H1 (cell line): ENCODE measurements around the gene SLC5A10. TPM values are rescaled to one million over a fixed set of nuclear protein-coding genes. Genes with fewer than 3 reads are reported as not detected.

ENCODE experiments used
- CTCF ChIA-PET: fragments of 300-600 bp; sonication (Branson Sonifier 250); formaldehyde crosslinking; loops from one replicate; lab custom pipeline; 2021; ENCODE audit not compliant: partially characterized antibody; lab: Charles Lee
- POLR2A ChIA-PET: fragments of 300-600 bp; sonication (Branson Sonifier 250); formaldehyde crosslinking; loops from one replicate; lab custom pipeline; 2021; ENCODE audit warnings: inconsistent platforms; ENCODE audit not compliant: partially characterized antibody; lab: Charles Lee
- DNase-seq, 2 experiments: peaks; one replicate each; pipeline versions ENCODE4 v3.0.0 to v3.0.0-alpha.2; 2010 to 2022; ENCODE audit warnings: low spot score in 2 of 2, low read depth in 1 of 2, mixed read lengths in 1 of 2
- FAIRE-seq: peaks from 2 replicates; lab custom pipeline; 2011; peaks lifted over from hg19 to GRCh38; lab: Jason Lieb, UNC
- H2AFZ ChIP-seq: 2 replicates; pipeline ENCODE4 v1.8.1; 2012; ENCODE audit warnings: low read length, inconsistent platforms
- H2AK5ac ChIP-seq: 2 replicates; pipeline ENCODE4 v1.6.1; 2013; ENCODE audit warnings: low read depth, low read length
- H2BK120ac ChIP-seq: replicated peaks from 2 replicates; pipeline ENCODE3; 2013; ENCODE audit warnings: low read depth, low read length, inconsistent platforms
- H2BK12ac ChIP-seq: 2 replicates; pipeline ENCODE4 v1.6.1; 2013; ENCODE audit warnings: low read depth, low read length
- H2BK15ac ChIP-seq: 2 replicates; pipeline ENCODE4 v1.6.1; 2013; ENCODE audit warnings: low read length
- H2BK20ac ChIP-seq: 2 replicates; pipeline ENCODE4 v1.6.1; 2013; ENCODE audit warnings: low read length
- H2BK5ac ChIP-seq: 2 replicates; pipeline ENCODE4 v1.6.1; 2013; ENCODE audit warnings: low read depth, low read length
- H3K14ac ChIP-seq: 2 replicates; pipeline ENCODE4 v1.6.1; 2013; ENCODE audit warnings: inconsistent platforms; ENCODE audit not compliant: insufficient read length
- H3K18ac ChIP-seq: 2 replicates; pipeline ENCODE4 v1.6.1; 2013; ENCODE audit warnings: low read length; ENCODE audit errors: extremely low read depth
- H3K23ac ChIP-seq: 2 replicates; pipeline ENCODE4 v1.6.1; 2013; ENCODE audit warnings: inconsistent platforms; ENCODE audit not compliant: insufficient read length
- H3K23me2 ChIP-seq: 2 replicates; pipeline ENCODE4 v1.6.1; 2013; ENCODE audit warnings: low read depth, low read length
- H3K27ac ChIP-seq: 2 replicates; pipeline ENCODE4 v1.6.1; 2011; ENCODE audit warnings: low read depth, low read length, inconsistent platforms
- H3K27me3 ChIP-seq, 4 experiments: replicated peaks in 1 of 4; 1 replicate in 1 of 4; 2 replicates in 3 of 4; pipeline versions ENCODE4 v1.6.1 to v1.8.1; 2011 to 2013; ENCODE audit warnings: low read length in 3 of 4, mild to moderate bottlenecking in 3 of 4, inconsistent platforms in 2 of 4, mixed read lengths in 2 of 4, moderate library complexity in 1 of 4; ENCODE audit not compliant: control insufficient read depth in 3 of 4, insufficient read depth in 3 of 4; ENCODE audit errors: extremely low read depth in 1 of 4
- H3K36me3 ChIP-seq, 4 experiments: 2 replicates each; pipeline versions ENCODE4 v1.6.1 to v1.8.1; 2011 to 2013; ENCODE audit warnings: mild to moderate bottlenecking in 4 of 4, low read length in 3 of 4, moderate library complexity in 2 of 4, control low read depth in 1 of 4, inconsistent platforms in 1 of 4; ENCODE audit not compliant: insufficient read depth in 4 of 4, control insufficient read depth in 2 of 4
- H3K4ac ChIP-seq: replicated peaks from 2 replicates; pipeline ENCODE3; 2013; ENCODE audit warnings: low read length, low read depth, mixed read lengths, inconsistent platforms; ENCODE audit not compliant: insufficient read length
- H3K4me1 ChIP-seq, 4 experiments: replicated peaks in 1 of 4; 1 replicate in 1 of 4; 2 replicates in 3 of 4; pipeline versions ENCODE4 v1.6.1 to v1.8.1; 2011 to 2013; ENCODE audit warnings: low read length in 3 of 4, inconsistent platforms in 2 of 4, mixed read lengths in 1 of 4; ENCODE audit not compliant: insufficient read depth in 4 of 4, control insufficient read depth in 3 of 4
- H3K4me2 ChIP-seq, 2 experiments: 2 replicates each; pipeline versions ENCODE4 v1.6.1 to v1.8.1; 2011 to 2013; ENCODE audit warnings: low read depth in 2 of 2, low read length in 2 of 2, control low read depth in 1 of 2, inconsistent platforms in 1 of 2, mild to moderate bottlenecking in 1 of 2; ENCODE audit not compliant: insufficient read depth in 1 of 2
- H3K4me3 ChIP-seq, 4 experiments: fragments of 200-600, 300-600 bp in 1 of 4; sonication (generic), shearing (Covaris generic), sonication (Bioruptor Twin) in 1 of 4; 2 replicates each; pipeline versions ENCODE4 v1.5.1 to v1.8.1; 2011 to 2016; ENCODE audit warnings: low read length in 4 of 4, low read depth in 3 of 4, control low read depth in 2 of 4, inconsistent platforms in 2 of 4, mild to moderate bottlenecking in 2 of 4, mixed read lengths in 1 of 4, moderate library complexity in 1 of 4; ENCODE audit not compliant: insufficient read depth in 2 of 4; ENCODE audit errors: extremely low read depth in 1 of 4
- H3K56ac ChIP-seq: replicated peaks from 2 replicates; pipeline ENCODE3; 2013; ENCODE audit warnings: low read depth, mild to moderate bottlenecking, mixed read lengths, low read length, inconsistent platforms; ENCODE audit not compliant: insufficient read length
- H3K79me1 ChIP-seq: 2 replicates; pipeline ENCODE4 v1.6.1; 2013; ENCODE audit warnings: low read depth, low read length, control low read depth
- H3K79me2 ChIP-seq, 2 experiments: 2 replicates each; pipeline versions ENCODE4 v1.6.1 to v1.8.1; 2012 to 2013; ENCODE audit warnings: low read length in 2 of 2, mild to moderate bottlenecking in 2 of 2, inconsistent platforms in 1 of 2; ENCODE audit not compliant: insufficient read depth in 2 of 2, control insufficient read depth in 1 of 2
- H3K9ac ChIP-seq, 4 experiments: replicated peaks in 1 of 4; 1 replicate in 1 of 4; 2 replicates in 3 of 4; pipeline versions ENCODE4 v1.6.1 to v1.8.1; 2011 to 2013; ENCODE audit warnings: low read depth in 3 of 4, low read length in 3 of 4, control low read depth in 2 of 4, mild to moderate bottlenecking in 2 of 4, moderate library complexity in 2 of 4, inconsistent platforms in 1 of 4; ENCODE audit errors: extremely low read depth in 1 of 4
- H3K9me3 ChIP-seq, 2 experiments: 2 replicates each; pipeline versions ENCODE4 v1.6.1 to v1.8.1; 2012 to 2013; ENCODE audit warnings: mild to moderate bottlenecking in 2 of 2, moderate library complexity in 2 of 2, control low read depth in 1 of 2, inconsistent platforms in 1 of 2, low read depth in 1 of 2, low read length in 1 of 2, mixed read lengths in 1 of 2; ENCODE audit not compliant: insufficient read depth in 2 of 2
- H4K20me1 ChIP-seq, 2 experiments: replicated peaks in 1 of 2; 2 replicates each; pipeline versions ENCODE3 to v1.8.1; 2011 to 2013; ENCODE audit warnings: inconsistent platforms in 2 of 2, low read length in 2 of 2, mild to moderate bottlenecking in 1 of 2; ENCODE audit not compliant: insufficient read depth in 2 of 2, control insufficient read depth in 1 of 2
- H4K5ac ChIP-seq: 2 replicates; pipeline ENCODE4 v1.6.1; 2013; ENCODE audit warnings: low read length, low read depth, mixed read lengths, inconsistent platforms; ENCODE audit not compliant: insufficient read length
- H4K8ac ChIP-seq: 2 replicates; pipeline ENCODE4 v1.8.0; 2013; ENCODE audit warnings: mild to moderate bottlenecking, moderate library complexity, low read length, inconsistent platforms; ENCODE audit not compliant: insufficient read depth; ENCODE audit errors: extremely low read depth
- H4K91ac ChIP-seq: replicated peaks from 2 replicates; pipeline ENCODE3; 2013; ENCODE audit warnings: low read length, mixed read lengths, inconsistent platforms; ENCODE audit not compliant: insufficient read length
- CHD2 ChIP-seq: IDR thresholded peaks from 2 replicates; pipeline ENCODE4 v1.6.1; 2012; ENCODE audit warnings: low read length, improper control_type of control experiment
- CREB1 ChIP-seq: IDR thresholded peaks from 2 replicates; pipeline ENCODE4 v1.6.1; 2012; ENCODE audit warnings: inconsistent platforms
- GABPA ChIP-seq: IDR thresholded peaks from 2 replicates; pipeline ENCODE4 v1.6.1; 2011; ENCODE audit warnings: mild to moderate bottlenecking, low read length, moderate library complexity, borderline replicate concordance; ENCODE audit not compliant: insufficient read depth
- JUN ChIP-seq: IDR thresholded peaks from 2 replicates; pipeline ENCODE4 v1.6.1; 2011; ENCODE audit warnings: low read depth, mild to moderate bottlenecking, improper control_type of control experiment, low read length
- KDM5A ChIP-seq: fragments of 200-600 bp; IDR thresholded peaks from 2 replicates; pipeline ENCODE4 v1.7.1; 2012; ENCODE audit warnings: mild to moderate bottlenecking, low read length, inconsistent platforms, mixed read lengths
- NANOG ChIP-seq: IDR thresholded peaks from 2 replicates; pipeline ENCODE4 v1.6.1; 2011; ENCODE audit warnings: low read length, low read depth, mild to moderate bottlenecking, inconsistent platforms; ENCODE audit not compliant: insufficient read depth, poor library complexity, severe bottlenecking
- NRF1 ChIP-seq: IDR thresholded peaks from 2 replicates; pipeline ENCODE4 v1.6.1; 2011; ENCODE audit warnings: mild to moderate bottlenecking, low read depth, low read length, improper control_type of control experiment
- POLR2AphosphoS5 ChIP-seq: IDR thresholded peaks from 2 replicates; pipeline ENCODE4 v1.6.1; 2011; ENCODE audit warnings: low read depth, low read length
- RFX5 ChIP-seq: IDR thresholded peaks from 2 replicates; pipeline ENCODE4 v1.6.1; 2011; ENCODE audit warnings: low read depth, low read length, improper control_type of control experiment, borderline replicate concordance
- RNF2 ChIP-seq: fragments of 200-900, 300-1000 bp; sonication (generic); IDR thresholded peaks from 2 replicates; pipeline ENCODE4 v1.7.1; 2016; ENCODE audit warnings: borderline replicate concordance, low read depth, mild to moderate bottlenecking, antibody characterized with exemption, low read length; ENCODE audit not compliant: poor library complexity, severe bottlenecking; ENCODE audit errors: missing control alignments
- SP1 ChIP-seq: IDR thresholded peaks from 2 replicates; pipeline ENCODE4 v1.6.1; 2011; ENCODE audit warnings: low read depth, low read length
- SP4 ChIP-seq: IDR thresholded peaks from 2 replicates; pipeline ENCODE4 v1.6.1; 2012; ENCODE audit warnings: low read length, inconsistent platforms
- TAF7 ChIP-seq: optimal IDR thresholded peaks from 2 replicates; pipeline ENCODE3; 2011; ENCODE audit warnings: low read depth, mild to moderate bottlenecking, inconsistent platforms, low read length, moderate library complexity, borderline replicate concordance
- TEAD4 ChIP-seq: IDR thresholded peaks from 2 replicates; pipeline ENCODE4 v1.6.1; 2012; ENCODE audit warnings: low read depth, low read length, inconsistent platforms, mixed read lengths
- WGBS, 2 experiments: shearing (Covaris generic) in 1 of 2; methylation state at CpG; one replicate each; pipeline versions ENCODE4 v1.1.6 to v1.1.7; 2013 to 2015; ENCODE audit warnings: low lambda C conversion rate in 2 of 2, mixed read lengths in 2 of 2, inconsistent platforms in 1 of 2, low coverage in 1 of 2, missing lambda C conversion rate in 1 of 2; ENCODE audit not compliant: insufficient replicate concordance in 2 of 2, insufficient coverage in 1 of 2, insufficient read length in 1 of 2; ENCODE audit errors: extremely low coverage in 1 of 2, missing lambda C conversion rate in 1 of 2; 5-methylcytosine and 5-hydroxymethylcytosine counted together
- polyA plus RNA-seq, 7 experiments: library from polyadenylated mRNA; depleted of rRNA in 3 of 7; stranded (reverse) in 5 of 7; unstranded in 2 of 7; fragments of >200 nt in 5 of 7; fragments of 200-250 nt in 2 of 7; gene quantifications; 1 replicate in 5 of 7; 2 replicates in 1 of 7; 4 replicates in 1 of 7; pipeline versions ENCODE4 v1.2.1 to v1.2.3, GENCODE V29; 2011 to 2013; ENCODE audit warnings: missing spikeins in 2 of 7, mixed read lengths in 2 of 7
- total RNA-seq: library from RNA; stranded (reverse); fragmentation: NEBNext Ultra II Directional; extraction: Animal tissue kit (Norgen Biotek cat#: 25700); gene quantifications from 2 replicates; pipeline ENCODE4 v1.2.1, GENCODE V29; 2021

The SLC5A10 gene
- total and polyA plus RNA-seq, 2 of the 8 experiments (the other 6 are each of a cell fraction or from before 2014, with no cell fraction given) = 0.05 to 0.11 TPM

- Histone ChIP-seq H4K5ac (no peak overlapping the region), H2AFZ (no peak overlapping the region), H3K9me3 (no peaks in the 10 kb centered on the region), H4K8ac (peak overlapping the region; percentile 86; the same call in 1 of the 2 replicates), H3K27me3 (no peaks in the 10 kb centered on the region; a peak in 1 of 7 replicates), H3K79me1 (no peaks in the 10 kb centered on the region), H3K18ac (no peak overlapping the region), H2AK5ac (no peak overlapping the region), H2BK15ac (no peak overlapping the region), H3K23ac (no peak overlapping the region), H2BK120ac (no peak overlapping the region), H3K14ac (no peak overlapping the region), H3K4me3 (no peak overlapping the region), H3K23me2 (no peaks in the 10 kb centered on the region), H2BK12ac (peak overlapping the region; percentile 60; the same call in 1 of the 2 replicates), H3K4ac (peak overlapping the region; percentile 49), H3K9ac (no peak overlapping the region), H3K4me2 (no peak overlapping the region), H2BK20ac (0 out of 2 replicates have a peak overlapping the region, but pooled peaks have one; percentile 32), H4K91ac (no peak overlapping the region), H3K36me3 (no peaks in the 10 kb centered on the region), H3K79me2 (no peaks in the 10 kb centered on the region), H3K4me1 (peaks cover 0 to 6% (median 2%) of the 10 kb centered on the region in 4 experiments; a peak in 3 of 7 replicates), H2BK5ac (no peak overlapping the region), H3K27ac (no peak overlapping the region), H3K56ac (no peak overlapping the region), H4K20me1 (no peaks in the 10 kb centered on the region)
- ChIA-PET CTCF (interaction anchor here (1.4 to 1.7 kb wide), 3 partner anchors 10 to 54 kb away, joined by 3 to 7 read pairs (median 4); no protein-coding TSS in a partner anchor), POLR2A (interaction anchor here (1.3 kb wide), 1 partner anchor 18 kb away, joined by 4 read pairs; no protein-coding TSS in a partner anchor)
- DNase-seq (no peak), FAIRE-seq (no peak)
- 87% methylated on average over 7 of the region's 7 CpGs; no CpG with 5 or more reads in 1 of the 2 experiments for WGBS, 2 experiments
- TF ChIP-seq JUN (no peak), RNF2 (no peak), SP1 (no peak), GABPA (no peak), TAF7 (no peak), RFX5 (no peak), KDM5A (no peak), CREB1 (no peak), NRF1 (no peak), TEAD4 (no peak), CHD2 (no peak), SP4 (no peak), NANOG (no peak), POLR2AphosphoS5 (no peak)
Observed at GRCh38 chr17:19015428-19015827, 63.5 kb downstream of the SLC5A10 start.
